ENCODE measurements around the gene SLC35F6. TPM values are rescaled to one million over a fixed set of nuclear protein-coding genes. Genes with fewer than 3 reads are reported as not detected.
"Not testable (repeated sequence)": the region's sequence is repeated elsewhere in the genome, so short reads cannot be mapped to it uniquely, and the experiment has no call there.

Gene SLC35F6
- total RNA-seq, 1 donor from 2014 or later: 48.4 TPM

GRCh38 chr2:26759845-26760244 is 4.2 kb upstream of the SLC35F6 start:
- DNase-seq (ENCODE audit: low spot score): no peak
- Mint-ChIP-seq H3K36me3 (ENCODE audit: low read depth) (no peaks in the 10 kb centered on the region), H3K9me3 (ENCODE audit: low read depth) (no peaks in the 10 kb centered on the region), H3K27ac (ENCODE audit: unreplicated experiment) (no peak overlapping the region), H3K4me1 (ENCODE audit: low read depth) (peaks cover 37% of the 10 kb centered on the region), H3K27me3 (ENCODE audit: low read depth) (no peaks in the 10 kb centered on the region), H3K4me3 (ENCODE audit: unreplicated experiment) (no peak overlapping the region)
- TF ChIP-seq, protein P1, sequence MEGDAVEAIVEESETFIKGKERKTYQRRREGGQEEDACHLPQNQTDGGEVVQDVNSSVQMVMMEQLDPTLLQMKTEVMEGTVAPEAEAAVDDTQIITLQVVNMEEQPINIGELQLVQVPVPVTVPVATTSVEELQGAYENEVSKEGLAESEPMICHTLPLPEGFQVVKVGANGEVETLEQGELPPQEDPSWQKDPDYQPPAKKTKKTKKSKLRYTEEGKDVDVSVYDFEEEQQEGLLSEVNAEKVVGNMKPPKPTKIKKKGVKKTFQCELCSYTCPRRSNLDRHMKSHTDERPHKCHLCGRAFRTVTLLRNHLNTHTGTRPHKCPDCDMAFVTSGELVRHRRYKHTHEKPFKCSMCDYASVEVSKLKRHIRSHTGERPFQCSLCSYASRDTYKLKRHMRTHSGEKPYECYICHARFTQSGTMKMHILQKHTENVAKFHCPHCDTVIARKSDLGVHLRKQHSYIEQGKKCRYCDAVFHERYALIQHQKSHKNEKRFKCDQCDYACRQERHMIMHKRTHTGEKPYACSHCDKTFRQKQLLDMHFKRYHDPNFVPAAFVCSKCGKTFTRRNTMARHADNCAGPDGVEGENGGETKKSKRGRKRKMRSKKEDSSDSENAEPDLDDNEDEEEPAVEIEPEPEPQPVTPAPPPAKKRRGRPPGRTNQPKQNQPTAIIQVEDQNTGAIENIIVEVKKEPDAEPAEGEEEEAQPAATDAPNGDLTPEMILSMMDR (IDR thresholded peaks at IDR 0.05): no peak

GRCh38 chr2:26760991-26761390 is 3.1 kb upstream of the SLC35F6 start:
- H3K4me1 Mint-ChIP-seq (ENCODE audit: low read depth): peaks cover 49% of the 10 kb centered on the region
- H3K27me3 Mint-ChIP-seq (ENCODE audit: low read depth); H3K27ac Mint-ChIP-seq (ENCODE audit: unreplicated experiment); DNase-seq (ENCODE audit: low spot score); H3K9me3 Mint-ChIP-seq (ENCODE audit: low read depth); H3K36me3 Mint-ChIP-seq (ENCODE audit: low read depth); H3K4me3 Mint-ChIP-seq (ENCODE audit: unreplicated experiment): not testable (repeated sequence)

DNA sequence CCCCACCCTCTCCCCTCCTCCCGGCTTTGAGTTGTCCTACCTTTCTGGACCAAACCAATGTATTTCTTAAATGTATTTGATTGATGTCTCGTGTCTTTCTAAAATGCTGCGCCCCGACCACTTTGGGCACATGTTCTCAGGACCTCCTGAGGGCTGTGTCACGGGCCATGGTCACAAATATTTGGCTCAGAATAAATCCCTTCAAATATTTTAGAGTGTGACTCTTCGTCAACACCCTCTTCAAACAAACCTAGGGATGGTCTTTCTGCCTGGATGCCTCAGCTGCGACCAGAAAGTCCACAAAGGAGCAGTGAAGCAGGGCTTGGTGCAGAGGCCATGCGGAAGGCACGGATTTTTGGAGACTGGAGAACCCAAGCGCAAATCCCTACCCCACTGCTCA is 1.1 kb upstream of the SLC35F6 start:
- Mint-ChIP-seq H3K27me3 (ENCODE audit: low read depth) (no peaks in the 10 kb centered on the region), H3K27ac (ENCODE audit: unreplicated experiment) (peak overlapping the region; percentile 77), H3K36me3 (ENCODE audit: low read depth) (no peaks in the 10 kb centered on the region), H3K9me3 (ENCODE audit: low read depth) (no peaks in the 10 kb centered on the region), H3K4me1 (ENCODE audit: low read depth) (peaks cover 48% of the 10 kb centered on the region), H3K4me3 (ENCODE audit: unreplicated experiment) (peak overlapping the region; percentile 38)
- DNase-seq (ENCODE audit: low spot score): no peak
- TF ChIP-seq, protein P1 (IDR thresholded peaks at IDR 0.05): no peak

GRCh38 chr2:26764906-26765305 is 822 bp downstream of the SLC35F6 start:
- DNase-seq (ENCODE audit: low spot score): no peak
- Mint-ChIP-seq H3K27ac (ENCODE audit: unreplicated experiment) (peak overlapping the region; percentile 85), H3K4me1 (ENCODE audit: low read depth) (peaks cover 51% of the 10 kb centered on the region), H3K9me3 (ENCODE audit: low read depth) (no peaks in the 10 kb centered on the region), H3K36me3 (ENCODE audit: low read depth) (no peaks in the 10 kb centered on the region), H3K4me3 (ENCODE audit: unreplicated experiment) (peak overlapping the region; percentile 87), H3K27me3 (ENCODE audit: low read depth) (no peaks in the 10 kb centered on the region)
- TF ChIP-seq, protein P1 (IDR thresholded peaks at IDR 0.05): no peak

DNA sequence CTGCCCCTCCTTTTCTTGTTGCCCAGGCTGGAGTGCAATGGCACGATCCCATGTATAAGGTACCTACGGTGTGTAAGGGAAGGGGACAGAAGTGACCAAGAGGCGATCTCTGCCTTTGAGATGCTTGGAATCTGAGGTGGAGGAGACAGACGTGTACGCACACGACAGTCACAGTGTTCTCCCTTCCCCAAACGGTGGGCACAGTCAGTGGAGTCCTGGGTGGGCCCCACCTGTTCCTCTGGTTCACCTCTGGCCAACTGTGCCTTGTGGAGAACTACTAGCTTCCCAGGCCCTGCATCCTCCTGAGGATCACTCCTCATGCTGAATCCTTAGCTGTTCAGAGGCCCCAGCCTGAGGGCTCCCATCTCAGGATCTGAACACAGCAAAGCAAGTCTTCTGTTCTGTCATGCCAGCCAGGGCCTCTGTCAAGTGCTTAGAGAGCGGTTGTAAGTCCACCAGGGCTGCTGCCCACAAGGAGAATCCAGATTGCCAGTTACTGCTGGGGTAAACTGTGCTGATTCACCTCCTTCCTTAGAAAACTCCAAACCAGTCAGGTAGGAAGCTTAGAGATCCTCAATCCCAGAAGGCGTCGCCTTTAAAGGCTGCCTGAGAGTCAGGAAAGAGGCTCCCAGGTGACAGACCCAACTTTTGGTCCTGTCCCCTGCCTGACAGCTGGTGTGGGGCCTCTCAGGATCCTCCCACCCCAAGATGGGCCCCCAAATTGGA is 1.6 kb downstream of the SLC35F6 start:
- DNase-seq (ENCODE audit: low spot score): no peak
- no peaks in the 10 kb centered on the region for H3K9me3 Mint-ChIP-seq (ENCODE audit: low read depth)
- TF ChIP-seq, protein P1 (IDR thresholded peaks at IDR 0.05): no peak
- H3K27me3 Mint-ChIP-seq (ENCODE audit: low read depth): no peaks in the 10 kb centered on the region
- H3K36me3 Mint-ChIP-seq (ENCODE audit: low read depth): no peaks in the 10 kb centered on the region
- H3K4me1 Mint-ChIP-seq (ENCODE audit: low read depth): peaks cover 57% of the 10 kb centered on the region
- peak overlapping the region; percentile 85 for H3K27ac Mint-ChIP-seq (ENCODE audit: unreplicated experiment)
- H3K4me3 Mint-ChIP-seq (ENCODE audit: unreplicated experiment): peak overlapping the region; percentile 87

DNA sequence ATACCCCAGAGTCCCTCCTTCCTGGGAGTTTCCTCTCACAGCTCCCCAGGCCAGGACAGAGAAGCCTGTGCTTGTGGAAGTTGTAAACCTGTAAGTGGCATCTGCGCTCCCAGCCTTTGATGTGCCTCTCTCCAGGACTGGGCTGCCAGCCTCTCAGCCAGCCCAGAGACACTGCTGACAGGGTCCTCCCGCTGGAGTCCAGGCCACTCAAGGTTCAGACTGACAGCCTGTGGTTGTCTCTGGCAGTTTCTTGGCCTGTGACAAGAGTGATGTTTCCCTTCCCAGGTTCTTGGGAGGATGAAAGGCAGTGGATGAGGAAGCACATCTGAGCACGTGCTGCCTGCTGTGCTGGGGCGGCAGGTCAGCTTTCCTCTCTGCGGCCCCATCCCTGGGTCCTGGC is 3.0 kb downstream of the SLC35F6 start:
- DNase-seq (ENCODE audit: low spot score): no peak
- H3K27ac Mint-ChIP-seq (ENCODE audit: unreplicated experiment): no peak overlapping the region

More for the DNA sequence above, 3.0 kb downstream of the SLC35F6 start:
- no peaks in the 10 kb centered on the region for H3K27me3 Mint-ChIP-seq (ENCODE audit: low read depth)
- peaks cover 71% of the 10 kb centered on the region for H3K4me1 Mint-ChIP-seq (ENCODE audit: low read depth)
- no peak overlapping the region for H3K4me3 Mint-ChIP-seq (ENCODE audit: unreplicated experiment)
- no peaks in the 10 kb centered on the region for H3K9me3 Mint-ChIP-seq (ENCODE audit: low read depth)
- no peaks in the 10 kb centered on the region for H3K36me3 Mint-ChIP-seq (ENCODE audit: low read depth)
- TF ChIP-seq, protein P1 (IDR thresholded peaks at IDR 0.05): no peak
